ENCODE results near the gene CASK.
"Not testable (repeated sequence)": the region's sequence is repeated elsewhere in the genome, so short reads cannot be mapped to it uniquely, and the experiment has no call there.

The CASK gene

DNA sequence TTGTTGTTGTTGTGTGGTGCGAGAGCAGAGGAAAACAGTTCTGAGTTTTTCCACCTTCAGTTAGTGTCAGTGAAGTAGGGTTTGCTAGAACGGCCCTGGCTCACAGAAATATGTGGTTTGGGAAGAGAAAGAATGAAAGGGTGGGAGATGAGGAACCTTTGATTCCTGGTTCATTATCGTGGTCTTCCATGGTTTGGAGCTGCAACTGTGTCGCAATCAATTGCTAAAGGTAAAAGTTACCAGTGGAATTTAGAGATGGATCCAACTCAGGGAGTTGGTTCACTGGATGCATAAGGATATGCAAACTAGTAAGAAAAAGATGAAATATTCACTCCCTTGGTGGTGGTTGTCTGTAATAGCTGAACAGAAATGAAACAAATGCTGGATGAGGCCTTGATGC lies 270.2 kb downstream of the CASK start:
- in situ Hi-C loops (cut with HindIII; ENCODE audit: low sequenced_read_pairs), result loop anchor here (5.0 kb wide), 1 partner anchor 56 kb away; no protein-coding TSS in a partner anchor
- no peak overlapping the region for H3K4me3 ChIP-seq (ENCODE audit: low read depth, low read length)
- TF ChIP-seq, protein P1, sequence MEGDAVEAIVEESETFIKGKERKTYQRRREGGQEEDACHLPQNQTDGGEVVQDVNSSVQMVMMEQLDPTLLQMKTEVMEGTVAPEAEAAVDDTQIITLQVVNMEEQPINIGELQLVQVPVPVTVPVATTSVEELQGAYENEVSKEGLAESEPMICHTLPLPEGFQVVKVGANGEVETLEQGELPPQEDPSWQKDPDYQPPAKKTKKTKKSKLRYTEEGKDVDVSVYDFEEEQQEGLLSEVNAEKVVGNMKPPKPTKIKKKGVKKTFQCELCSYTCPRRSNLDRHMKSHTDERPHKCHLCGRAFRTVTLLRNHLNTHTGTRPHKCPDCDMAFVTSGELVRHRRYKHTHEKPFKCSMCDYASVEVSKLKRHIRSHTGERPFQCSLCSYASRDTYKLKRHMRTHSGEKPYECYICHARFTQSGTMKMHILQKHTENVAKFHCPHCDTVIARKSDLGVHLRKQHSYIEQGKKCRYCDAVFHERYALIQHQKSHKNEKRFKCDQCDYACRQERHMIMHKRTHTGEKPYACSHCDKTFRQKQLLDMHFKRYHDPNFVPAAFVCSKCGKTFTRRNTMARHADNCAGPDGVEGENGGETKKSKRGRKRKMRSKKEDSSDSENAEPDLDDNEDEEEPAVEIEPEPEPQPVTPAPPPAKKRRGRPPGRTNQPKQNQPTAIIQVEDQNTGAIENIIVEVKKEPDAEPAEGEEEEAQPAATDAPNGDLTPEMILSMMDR (IDR thresholded peaks at IDR 0.05; ENCODE audit: low read depth, low read length, missing control alignments), result no peak
- no peak for DNase-seq (ENCODE audit: low read depth)

DNA sequence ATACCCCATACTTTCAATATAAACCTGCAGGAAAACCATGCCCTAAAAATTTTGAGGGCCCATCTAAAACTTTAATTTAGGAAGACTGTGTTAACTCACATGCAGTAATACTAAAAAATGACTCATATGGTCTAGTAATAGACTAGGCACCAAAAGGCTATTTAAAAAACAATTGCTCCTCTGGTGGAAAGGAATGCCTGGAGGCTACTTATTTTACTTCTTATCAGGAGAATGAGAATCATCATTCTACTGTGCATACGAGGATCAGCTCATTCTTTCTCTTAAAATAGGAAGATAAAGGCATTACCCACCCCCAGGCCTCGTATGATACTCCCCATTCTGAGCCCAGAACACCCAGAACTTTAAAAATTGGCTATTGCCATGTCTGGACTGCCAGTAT lies 277.2 kb downstream of the CASK start:
- H3K4me3 ChIP-seq (ENCODE audit: low read depth, low read length); in situ Hi-C loops (cut with HindIII; ENCODE audit: low sequenced_read_pairs); DNase-seq (ENCODE audit: low read depth): not testable (repeated sequence)

DNA sequence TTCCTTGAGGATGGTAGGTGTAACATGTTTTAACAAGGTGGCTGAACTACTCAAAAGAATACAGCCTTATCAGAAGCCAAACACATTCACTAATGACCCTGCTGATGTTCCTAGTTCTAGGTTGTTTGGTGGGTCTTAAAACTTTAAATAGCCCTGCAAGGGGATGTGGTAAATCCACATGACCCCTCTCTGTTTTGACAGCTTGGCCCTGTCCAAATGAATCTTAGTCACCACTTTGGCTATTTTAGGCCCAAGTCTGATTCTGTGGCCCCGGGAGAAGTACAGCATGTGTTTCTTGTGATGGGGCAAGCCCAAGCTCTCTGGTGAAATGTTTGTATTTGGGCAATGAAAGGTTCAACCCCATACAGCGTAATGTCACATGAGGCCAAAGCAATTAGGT lies 289.1 kb downstream of the CASK start:
- TF ChIP-seq, protein P1 (IDR thresholded peaks at IDR 0.05; ENCODE audit: low read depth, low read length, missing control alignments), result no peak
- no peak overlapping the region for H3K4me3 ChIP-seq (ENCODE audit: low read depth, low read length)
- DNase-seq (ENCODE audit: low read depth), result no peak
- in situ Hi-C loops (cut with HindIII; ENCODE audit: low sequenced_read_pairs), result no loop called here

DNA sequence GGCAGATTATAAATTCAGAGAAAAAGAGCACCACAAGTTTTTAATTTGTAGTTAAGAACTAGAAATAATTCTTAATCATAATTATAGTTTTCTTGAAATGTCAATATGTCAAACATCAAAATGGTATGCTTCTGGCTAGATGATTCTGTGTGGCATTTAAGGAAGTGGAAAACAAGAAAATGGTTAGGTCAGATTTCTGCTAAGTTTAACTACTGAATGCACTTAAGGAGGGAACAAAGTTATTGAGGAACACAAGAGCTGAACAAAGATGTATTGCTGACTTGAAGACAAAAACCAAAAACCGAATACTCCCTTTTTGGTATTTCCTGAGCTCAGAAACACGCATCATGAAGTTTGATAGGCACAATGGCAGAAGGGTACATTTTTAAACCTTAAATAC lies 293.3 kb downstream of the CASK start:
- H3K4me3 ChIP-seq (ENCODE audit: low read depth, low read length), result no peak overlapping the region
- DNase-seq (ENCODE audit: low read depth), result no peak
- TF ChIP-seq, protein P1 (IDR thresholded peaks at IDR 0.05; ENCODE audit: low read depth, low read length, missing control alignments), result no peak
- in situ Hi-C loops (cut with HindIII; ENCODE audit: low sequenced_read_pairs), result no loop called here

DNA sequence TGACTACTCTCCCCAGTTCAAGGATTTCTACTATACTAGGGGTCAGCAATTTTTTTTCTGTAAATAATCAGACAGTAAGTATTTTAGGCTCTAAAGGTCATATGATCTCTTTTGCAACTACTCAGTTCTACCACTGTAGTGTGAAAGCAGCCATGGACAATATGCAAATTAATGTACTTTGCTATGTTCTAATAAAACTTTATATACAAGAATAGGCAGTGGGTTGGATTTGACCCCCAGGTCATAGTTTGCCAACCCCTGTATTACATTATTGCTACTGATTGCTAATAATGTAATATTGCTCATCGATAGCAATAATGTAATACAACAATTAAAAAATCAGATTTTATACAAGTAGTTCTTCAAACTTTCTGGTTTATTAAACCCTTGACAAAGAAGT lies 293.8 kb downstream of the CASK start:
- TF ChIP-seq, protein P1 (IDR thresholded peaks at IDR 0.05; ENCODE audit: low read depth, low read length, missing control alignments), result no peak
- in situ Hi-C loops (cut with HindIII; ENCODE audit: low sequenced_read_pairs), result no loop called here
- no peak for DNase-seq (ENCODE audit: low read depth)
- H3K4me3 ChIP-seq (ENCODE audit: low read depth, low read length), result no peak overlapping the region

DNA sequence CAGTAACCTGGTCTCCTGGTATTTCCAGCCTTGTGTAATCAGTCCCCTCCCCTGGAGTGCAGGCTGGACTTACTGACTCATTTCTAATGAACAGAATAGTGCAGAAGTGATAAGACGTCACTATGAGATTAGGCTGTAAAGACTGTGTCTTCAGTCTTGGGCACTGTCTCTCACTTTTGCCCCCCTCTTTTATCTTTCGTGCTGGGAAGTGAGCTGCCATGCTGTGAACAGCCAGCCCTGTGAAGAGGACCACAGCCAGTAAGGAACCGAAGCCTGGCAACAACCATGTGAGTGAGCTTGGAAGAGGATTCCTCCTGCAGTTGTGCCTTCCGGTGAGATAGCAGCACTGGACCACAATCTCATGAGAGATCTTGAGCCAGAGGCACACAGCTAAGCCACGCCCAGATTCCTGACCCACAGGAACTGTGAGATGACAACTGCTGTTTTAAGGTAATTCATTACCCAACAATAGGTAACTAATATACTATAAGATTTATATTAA lies 302.1 kb downstream of the CASK start:
- H3K4me3 ChIP-seq (ENCODE audit: low read depth, low read length), result no peak overlapping the region
- DNase-seq (ENCODE audit: low read depth), result no peak
- in situ Hi-C loops (cut with HindIII; ENCODE audit: low sequenced_read_pairs), result no loop called here
- TF ChIP-seq, protein P1 (IDR thresholded peaks at IDR 0.05; ENCODE audit: low read depth, low read length, missing control alignments), result no peak

DNA sequence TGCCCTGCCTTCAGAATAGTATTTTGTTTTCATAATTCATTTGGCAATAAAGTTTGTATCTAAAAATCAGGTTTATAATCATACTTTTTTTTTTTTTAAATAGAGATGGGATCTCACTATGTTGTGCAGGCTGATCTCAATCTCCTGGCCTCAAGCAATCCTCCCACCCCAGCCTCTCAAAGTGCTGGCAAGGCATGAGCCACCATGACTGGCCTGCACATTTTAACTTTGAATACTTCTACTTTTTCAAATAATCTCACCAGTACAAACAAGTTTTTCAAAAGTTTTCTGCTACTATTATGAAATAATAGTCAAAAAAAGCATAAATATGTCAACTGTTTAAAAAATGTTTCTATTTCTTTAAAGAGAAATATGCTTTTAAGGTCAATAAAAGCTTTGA lies 304.1 kb downstream of the CASK start:
- no peak for DNase-seq (ENCODE audit: low read depth)
- in situ Hi-C loops (cut with HindIII; ENCODE audit: low sequenced_read_pairs), result no loop called here
- TF ChIP-seq, protein P1 (IDR thresholded peaks at IDR 0.05; ENCODE audit: low read depth, low read length, missing control alignments), result no peak
- H3K4me3 ChIP-seq (ENCODE audit: low read depth, low read length), result no peak overlapping the region

Data from astrocyte of the cerebellum (primary cell).